Epithelial cell of prostate (primary cell): Measurements from ENCODE around the gene LIN7B.
"Not testable (repeated sequence)": the region's sequence is repeated elsewhere in the genome, so short reads cannot be mapped to it uniquely, and the experiment has no call there.

Experiments
- DNase-seq: peaks from one replicate; pipeline ENCODE4 v3.0.0-alpha.2; 2011; ENCODE audit warnings: low read depth, low spot score
- H3K27ac ChIP-seq: fragments of 450-650 bp; 2 replicates; pipeline ENCODE4 v1.5.1; 2017; ENCODE audit warnings: mild to moderate bottlenecking

The LIN7B gene, protein sequence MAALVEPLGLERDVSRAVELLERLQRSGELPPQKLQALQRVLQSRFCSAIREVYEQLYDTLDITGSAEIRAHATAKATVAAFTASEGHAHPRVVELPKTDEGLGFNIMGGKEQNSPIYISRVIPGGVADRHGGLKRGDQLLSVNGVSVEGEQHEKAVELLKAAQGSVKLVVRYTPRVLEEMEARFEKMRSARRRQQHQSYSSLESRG

DNA sequence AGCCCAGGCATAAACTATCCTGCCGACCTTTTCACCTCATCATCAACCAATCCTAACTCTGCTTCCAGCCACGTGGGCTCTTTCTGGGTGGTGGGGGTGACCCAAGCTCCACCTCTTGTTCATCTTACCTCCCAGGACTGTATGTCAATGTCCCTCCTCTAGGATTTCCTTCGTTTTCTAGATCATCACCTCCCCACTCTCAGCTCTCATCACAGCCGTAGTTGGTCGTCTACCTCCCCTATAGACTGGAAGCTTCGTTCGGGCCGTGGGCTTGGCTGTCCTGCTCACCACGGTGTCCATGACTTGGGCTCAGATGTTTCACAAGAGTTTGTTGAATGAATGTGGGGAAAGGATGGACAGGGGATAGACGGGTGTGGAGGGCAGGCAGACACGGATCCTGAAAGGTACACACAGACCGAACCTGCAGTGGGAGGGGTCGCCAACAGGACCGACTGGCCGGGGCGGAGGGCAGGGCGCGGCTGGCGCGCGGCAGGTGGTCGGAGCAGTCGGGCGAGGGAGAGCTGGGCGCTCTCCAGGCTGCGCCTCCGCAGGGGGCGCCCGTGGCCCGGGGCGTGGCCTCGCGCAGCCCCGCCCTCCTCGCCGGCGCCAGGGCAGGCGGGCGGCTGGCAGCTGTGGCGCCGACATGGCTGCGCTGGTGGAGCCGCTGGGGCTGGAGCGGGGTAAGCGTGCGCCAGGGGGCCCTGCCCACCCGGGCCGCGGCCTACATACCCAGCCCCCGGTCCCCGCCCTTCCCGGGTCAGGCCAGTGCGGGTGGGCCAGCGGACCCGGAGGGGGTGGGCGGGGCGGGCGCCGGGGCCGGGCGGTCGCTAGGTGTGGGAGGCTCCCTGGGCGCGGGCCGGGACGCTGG is at the start of gene LIN7B:
TSS of gene LIN7B (plus strand) at position 609 of the 868 bp plus-strand sequence. CDS start at position 644, 35 bp downstream.
- H3K27ac ChIP-seq, result no peak within 1 kb of the TSS
- DNase-seq, result no peak

DNA sequence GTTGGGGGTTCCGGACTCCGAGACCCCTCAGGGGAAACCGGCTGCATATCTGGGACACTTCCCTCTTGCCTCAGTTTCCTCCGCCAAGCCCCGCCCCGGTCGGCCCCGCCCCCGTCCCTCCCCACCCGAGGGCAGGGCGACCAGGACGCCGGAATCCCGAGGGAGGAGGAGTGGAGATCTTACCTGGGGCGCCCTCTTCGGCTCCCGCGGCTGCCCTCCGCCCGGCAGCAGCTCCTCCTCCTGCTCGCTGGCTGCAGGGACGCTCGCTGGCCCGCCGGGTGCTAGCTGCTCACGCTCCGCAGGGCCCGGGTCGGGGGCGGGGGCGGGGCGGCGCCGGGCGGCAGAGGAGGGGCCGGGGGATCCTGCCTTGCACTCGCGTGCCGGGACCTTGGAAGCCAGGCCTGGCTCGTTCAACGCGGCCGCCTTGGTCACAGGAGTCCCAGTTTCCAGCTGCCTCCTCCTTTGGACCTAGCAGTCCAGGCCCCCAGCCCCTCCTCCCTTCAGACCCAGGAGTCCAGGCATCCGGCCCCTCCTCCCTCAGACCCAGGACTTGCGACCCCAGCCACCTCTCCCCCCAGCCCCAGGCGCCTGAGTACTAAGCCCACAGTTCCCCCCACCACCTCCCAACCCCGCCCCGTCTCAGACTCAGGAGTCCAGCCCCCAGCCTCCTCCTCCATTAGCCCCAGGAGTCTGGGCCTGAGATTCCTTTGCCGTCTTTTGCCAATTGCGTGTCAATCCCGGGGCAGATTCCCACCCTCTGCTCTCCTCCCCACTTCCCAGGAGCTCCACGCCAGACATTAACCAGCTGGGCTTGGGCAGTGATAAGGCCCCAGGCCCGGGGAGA is 49.2 kb upstream of the LIN7B start, which contains the start of gene NTF4:
TSS of gene NTF4 (minus strand) at position 51 of the 844 bp plus-strand sequence. CDS start 2,821 bp downstream, outside the sequence.
- no peak for DNase-seq
- H3K27ac ChIP-seq, result peak within 1 kb of the TSS; percentile 92

DNA sequence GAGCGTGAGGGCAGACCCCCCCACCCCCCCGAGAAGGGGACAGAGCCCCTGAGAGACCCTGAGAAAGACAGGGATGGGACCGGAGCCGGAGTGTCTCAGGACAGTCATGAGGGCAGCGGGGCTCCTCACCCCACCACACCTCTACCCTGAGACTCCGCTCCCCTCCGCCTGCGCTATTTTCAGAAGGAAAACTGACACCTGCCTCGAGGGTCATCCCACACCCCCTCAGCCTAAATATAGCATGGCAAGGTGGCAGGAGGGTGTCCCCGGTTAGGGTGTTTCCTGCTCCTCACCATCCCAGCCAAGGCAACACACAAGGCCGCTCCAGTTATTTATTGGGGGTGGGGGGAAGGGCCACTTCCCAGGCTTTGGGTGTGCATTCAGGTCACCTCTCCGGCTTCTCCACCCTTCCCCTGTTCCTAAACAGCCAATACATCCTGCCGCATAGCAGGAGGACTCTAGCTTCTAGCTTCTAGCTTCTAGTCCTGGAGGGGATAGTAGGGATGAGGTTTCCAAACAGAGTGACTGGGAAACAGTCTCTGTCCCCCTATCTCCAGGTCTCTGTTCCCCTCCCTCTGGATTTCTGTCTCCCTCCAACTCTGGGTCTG is 48.2 kb upstream of the LIN7B start:
- no peak overlapping the region for H3K27ac ChIP-seq
- no peak for DNase-seq

DNA sequence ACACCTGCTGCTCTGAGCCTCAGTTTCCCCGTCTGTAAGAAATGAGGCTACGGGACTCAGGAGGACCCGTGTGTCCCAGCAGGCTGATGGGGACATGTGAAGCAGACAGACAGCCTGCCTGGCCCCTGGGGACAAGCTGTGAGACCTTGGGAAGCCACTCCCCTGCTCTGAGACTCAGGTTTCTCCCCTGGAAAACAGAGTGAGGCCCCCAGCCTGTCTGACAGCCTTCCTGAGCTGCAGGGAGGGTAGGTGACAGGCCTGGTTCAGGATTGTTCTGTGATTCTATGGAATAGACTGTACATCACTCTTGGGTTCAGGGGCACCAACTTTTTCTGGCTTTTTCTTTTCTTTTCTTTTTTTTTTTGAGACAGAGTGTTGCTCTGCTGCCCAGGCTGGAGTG is 46.6 kb upstream of the LIN7B start:
- no peak for DNase-seq

DNA sequence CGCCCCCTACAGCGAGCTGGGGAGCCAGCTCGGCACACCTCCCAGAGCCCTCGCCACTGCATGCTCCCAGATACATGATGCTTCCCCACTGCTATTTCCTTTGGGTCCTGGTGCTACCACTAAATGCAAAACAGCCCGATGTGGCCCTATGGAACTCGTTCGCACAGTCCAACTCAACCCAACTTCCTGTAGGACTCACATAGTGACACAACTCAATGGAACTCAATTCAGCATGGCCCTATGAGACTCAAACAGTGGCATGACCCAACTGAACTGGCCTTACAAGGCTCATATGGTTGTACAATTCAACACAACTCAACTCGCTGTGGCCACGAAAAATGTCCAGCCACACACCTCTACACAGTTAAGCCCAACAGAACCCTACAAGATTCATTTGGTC is 45.1 kb upstream of the LIN7B start:
- H3K27ac ChIP-seq, result no peak overlapping the region
- no peak for DNase-seq

More for the DNA sequence above, 46.6 kb upstream of the LIN7B start:
- no peak overlapping the region for H3K27ac ChIP-seq

DNA sequence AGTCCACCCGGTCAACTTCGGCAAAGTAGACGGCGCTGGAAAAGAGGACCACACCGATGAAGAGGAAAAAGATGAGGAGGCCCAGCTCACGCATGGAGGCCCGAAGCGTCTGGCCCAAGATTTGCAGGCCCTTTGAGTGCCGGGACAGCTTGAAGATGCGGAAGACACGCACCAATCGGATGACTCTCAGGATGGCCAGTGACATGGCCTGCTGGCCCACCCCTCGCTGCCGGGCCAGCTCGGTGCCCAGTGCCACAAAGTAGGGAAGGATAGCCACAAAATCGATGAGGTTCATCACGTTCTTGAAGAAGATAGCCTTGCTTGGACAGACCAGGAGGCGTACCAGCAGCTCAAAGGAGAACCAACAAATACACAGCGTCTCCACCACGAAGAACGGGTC is 43.8 kb upstream of the LIN7B start:
- H3K27ac ChIP-seq, result no peak overlapping the region
- no peak for DNase-seq

DNA sequence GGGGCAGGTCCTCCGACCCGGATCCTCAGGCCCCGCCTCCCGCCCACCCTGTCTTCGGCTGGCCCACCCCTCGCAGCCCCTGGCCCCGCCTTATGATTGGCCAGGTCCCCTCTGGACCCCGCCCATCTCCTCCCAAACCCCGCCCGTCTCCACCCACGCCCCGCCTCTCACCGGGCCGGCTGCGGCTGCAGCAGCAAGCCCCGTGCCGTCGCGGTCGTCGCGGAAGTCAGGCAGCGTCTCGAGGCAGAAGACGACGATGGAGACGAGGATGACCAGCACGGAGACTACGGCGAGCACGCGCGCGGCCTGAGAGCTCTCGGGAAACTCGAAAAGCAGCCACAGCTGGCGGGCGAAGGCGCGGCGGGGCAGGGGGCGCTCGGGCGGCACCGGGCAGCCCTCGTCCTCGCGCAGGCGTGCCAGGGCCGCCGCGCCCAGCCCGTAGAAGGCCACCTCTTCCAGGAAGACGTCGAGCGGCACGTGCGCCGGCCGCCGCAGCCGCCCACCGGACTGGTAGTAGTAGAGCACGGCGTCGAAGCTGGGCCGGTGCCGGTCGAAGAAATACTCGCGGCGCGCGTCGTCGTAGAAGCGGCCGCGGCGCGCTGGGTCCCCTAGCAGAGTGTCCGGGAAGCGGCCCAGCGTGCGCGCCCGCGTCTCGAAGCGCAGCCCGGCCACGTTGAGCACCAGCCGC is 42.2 kb upstream of the LIN7B start:
- no peak overlapping the region for H3K27ac ChIP-seq
- DNase-seq, result no peak

DNA sequence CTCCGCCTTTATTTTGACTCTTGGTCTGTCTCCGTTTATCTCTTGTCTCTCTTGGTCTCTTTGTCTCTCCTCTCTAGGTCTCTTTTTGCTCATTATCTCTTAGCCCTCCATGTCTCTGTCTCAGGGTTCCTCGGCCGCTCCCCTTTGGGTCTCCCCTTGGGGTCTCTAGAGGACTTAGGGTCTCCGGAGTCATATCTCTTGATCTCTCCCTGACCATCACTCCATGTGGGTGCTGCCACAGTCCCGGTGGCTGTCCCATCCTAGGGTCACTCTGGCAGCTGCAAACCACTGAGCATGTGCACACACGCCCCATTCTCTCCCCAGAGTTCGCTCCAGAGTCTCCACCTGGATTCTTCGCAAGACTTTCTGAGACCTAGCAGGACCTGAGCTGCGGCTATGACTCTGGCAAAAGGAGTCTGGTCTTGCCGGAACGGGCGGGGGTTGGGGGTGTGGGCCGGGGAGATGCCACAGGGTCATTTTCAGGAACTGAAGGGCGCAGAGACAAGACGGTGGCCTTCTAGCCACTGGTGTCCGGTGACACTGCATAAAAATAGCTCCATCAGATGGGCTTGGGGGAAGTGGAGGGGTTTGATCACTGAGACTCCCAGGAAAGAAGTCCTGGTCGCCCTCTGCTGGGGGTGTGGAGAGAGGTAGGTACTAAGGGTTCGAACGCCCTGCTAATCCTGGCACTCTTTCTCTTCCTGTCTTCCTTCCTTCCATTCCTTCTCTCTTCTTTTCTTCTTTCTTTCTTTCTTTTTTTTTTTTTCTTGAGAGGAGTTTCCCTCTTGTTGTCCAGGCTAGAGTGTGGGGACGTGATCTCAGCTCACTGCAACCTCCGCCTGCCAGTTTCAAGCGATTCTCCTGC is 40.4 kb upstream of the LIN7B start:
- no peak overlapping the region for H3K27ac ChIP-seq
- DNase-seq, result no peak

DNA sequence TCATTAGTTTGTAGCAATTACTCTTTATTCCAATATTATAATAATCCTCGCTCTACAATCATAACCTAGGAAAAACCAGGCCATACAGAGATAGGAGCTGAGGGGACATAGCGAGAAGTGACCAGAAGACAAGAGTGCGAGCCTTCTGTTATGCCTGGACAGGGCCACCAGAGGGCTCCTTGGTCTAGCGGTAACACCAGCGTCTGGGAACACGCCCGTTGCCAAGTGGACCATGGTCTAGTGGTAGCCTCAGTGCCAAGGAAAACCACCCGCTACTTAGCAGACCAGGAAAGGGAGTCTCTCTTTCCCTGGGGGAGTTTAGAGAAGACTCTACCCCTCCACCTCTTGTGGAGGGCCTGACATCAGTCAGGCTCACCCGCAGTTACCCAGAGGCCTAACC is 39.3 kb upstream of the LIN7B start:
- not testable (repeated sequence) for H3K27ac ChIP-seq, DNase-seq

DNA sequence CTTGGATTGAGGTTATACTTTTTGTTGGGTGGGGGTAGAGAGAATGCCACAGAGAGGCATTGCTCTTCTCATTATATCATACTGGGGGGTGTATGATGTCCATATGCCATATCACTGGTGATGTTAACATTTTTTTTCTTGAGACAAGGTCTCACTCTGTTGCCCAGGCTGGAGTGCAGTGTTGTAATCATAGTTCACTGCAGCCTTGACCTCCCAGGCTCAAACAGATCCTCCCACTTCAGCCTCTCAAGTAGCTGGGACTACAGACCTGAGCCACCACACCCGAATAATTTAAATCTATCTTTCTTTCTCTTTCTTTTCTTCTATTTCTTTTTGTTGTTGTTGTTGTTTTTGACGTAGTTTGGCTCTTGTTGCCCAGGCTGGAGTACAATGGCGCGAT is 33.8 kb upstream of the LIN7B start:
- DNase-seq, result no peak

DNA sequence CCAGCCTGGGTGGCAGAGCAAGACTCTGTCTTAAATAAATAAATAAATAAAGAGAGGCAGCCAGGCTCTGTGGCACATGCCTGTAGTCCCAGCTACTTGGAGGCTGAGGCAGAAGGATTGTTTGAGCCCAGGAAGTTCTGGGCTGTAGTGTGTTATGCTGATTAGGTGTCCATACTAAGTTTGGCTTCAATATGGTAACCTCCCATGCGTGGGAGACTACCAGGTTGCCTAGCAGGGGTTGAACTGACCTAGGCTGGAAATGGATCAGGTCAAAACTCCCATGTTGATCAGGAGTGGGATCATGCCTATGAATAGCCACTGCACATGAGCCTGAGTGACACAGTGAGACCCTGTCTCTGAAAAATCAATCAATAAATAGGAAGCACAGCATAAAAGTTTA is 32.9 kb upstream of the LIN7B start:
- no peak overlapping the region for H3K27ac ChIP-seq
- no peak for DNase-seq

More for the DNA sequence above, 33.8 kb upstream of the LIN7B start:
- H3K27ac ChIP-seq, result no peak overlapping the region

DNA sequence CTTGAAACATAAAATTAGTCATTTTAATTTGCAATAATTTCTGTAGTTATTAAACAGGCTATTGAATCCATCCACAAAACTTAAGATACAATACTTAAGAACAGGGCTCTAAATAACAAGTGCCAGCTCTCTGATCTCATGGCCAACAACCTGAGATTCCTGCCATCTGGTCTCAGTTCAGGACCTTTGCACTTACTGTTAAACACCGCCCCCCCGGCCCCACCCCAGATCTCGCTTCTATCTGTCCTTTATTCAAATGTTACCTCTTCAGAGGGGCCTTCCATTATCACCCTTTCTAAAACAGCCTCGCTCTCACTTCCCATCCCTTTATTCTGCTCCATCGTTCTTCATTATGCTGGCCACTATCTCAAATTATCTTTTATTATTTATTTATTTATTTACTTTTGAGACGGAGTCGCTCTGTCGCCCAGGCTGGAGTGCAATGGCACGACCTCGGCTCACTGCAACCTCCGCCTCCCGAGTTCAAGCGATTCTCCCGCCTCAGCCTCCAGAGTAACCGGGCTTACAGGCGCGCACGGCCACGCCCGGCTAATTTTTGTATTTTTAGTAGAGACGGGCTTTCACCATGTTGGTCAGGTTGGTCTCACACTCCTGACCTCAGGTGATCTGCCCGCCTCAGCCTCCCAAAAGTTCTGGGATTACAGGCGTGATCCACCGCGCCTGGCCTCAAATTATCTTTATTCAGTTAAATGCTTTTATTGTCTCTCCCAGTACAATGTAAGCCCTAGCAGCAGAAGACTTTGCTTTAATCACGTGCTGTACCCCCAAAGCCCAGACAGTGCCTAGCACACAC is 29.8 kb upstream of the LIN7B start:
- DNase-seq, result no peak
- H3K27ac ChIP-seq, result peak overlapping the region; percentile 69

DNA sequence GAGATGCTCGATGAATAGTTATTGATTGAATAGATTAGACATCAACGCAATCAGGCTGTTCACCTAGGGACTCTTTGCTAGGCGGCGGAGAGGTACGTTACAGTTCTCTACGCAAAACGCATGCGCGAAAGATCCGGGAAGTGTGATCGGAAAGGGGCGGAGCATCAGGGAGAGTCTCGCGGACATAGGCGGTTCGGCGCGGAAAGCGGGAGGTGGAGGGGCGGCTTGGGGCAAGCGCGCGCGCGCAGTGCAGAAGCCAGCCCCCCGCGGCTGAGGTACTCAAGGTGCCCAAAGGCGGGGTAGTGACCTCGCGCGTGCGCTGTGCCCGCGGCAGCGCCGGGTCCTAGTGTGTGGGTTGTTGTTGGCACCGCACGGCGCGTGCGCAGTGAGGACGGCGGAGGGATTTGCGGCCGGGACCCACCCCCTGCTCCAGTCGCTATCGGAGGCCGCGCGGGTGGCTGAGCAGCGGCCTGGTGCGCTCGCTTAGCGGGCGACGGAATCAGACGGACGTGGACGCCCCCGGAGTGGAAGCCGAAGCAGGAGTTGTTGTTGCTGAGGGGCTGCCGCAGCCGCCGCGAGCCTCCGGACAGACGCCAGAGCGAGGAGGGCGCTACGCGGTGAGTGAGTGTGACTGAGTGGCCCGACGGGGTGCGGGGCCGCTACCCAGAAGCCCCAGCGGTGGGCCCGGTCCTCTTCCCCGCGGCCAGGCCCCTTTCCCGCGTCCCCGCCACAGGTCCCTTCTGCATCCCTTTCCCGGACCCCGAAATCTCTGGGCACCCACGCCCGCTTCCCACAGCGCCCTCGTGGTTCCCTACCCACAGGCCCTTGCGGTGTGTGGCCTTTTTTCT is 28.9 kb upstream of the LIN7B start, which contains the start of gene SNRNP70:
TSS of gene SNRNP70 (plus strand) at position 432 of the 848 bp plus-strand sequence. CDS start 964 bp downstream, outside the sequence.
- peak; percentile 96 for DNase-seq

DNA sequence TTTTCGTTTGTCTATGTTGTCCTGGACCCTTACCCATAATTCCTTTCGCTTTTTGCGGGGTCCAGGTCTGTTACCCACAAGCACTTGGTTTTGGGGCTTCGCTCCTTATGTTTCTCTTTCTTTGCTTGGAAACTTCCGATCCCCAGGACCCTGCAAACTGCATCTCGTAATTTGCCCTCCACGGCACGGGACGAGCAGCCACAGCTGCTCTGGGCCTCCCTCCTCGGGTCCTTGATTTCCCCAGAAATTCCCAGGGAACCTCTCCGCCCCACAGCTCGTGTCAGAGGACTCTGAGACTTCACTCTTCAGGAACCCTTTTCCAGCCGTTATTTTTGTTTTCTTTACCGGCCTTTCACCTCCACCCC is 28.3 kb upstream of the LIN7B start:
- DNase-seq, result no peak
- peak overlapping the region; percentile 69 for H3K27ac ChIP-seq

More for the DNA sequence above, 28.9 kb upstream of the LIN7B start, which contains the start of gene SNRNP70:
- peak within 1 kb of the TSS; percentile 69 for H3K27ac ChIP-seq

DNA sequence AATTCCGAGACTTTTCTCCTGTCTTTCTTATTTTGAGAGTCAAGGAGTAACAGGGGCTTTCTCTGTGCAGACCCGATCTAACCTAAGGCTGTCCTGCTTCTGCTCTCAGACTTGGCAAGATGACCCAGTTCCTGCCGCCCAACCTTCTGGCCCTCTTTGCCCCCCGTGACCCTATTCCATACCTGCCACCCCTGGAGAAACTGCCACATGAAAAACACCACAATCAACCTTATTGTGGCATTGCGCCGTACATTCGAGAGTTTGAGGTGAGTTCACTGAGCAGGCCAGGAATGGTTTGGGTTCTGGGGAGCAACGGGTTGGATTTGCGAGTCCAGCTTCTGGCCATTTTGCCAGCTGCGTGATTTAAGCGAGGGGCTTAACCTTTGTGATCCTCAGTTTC is 27.9 kb upstream of the LIN7B start:
- DNase-seq, result no peak
- no peak overlapping the region for H3K27ac ChIP-seq

DNA sequence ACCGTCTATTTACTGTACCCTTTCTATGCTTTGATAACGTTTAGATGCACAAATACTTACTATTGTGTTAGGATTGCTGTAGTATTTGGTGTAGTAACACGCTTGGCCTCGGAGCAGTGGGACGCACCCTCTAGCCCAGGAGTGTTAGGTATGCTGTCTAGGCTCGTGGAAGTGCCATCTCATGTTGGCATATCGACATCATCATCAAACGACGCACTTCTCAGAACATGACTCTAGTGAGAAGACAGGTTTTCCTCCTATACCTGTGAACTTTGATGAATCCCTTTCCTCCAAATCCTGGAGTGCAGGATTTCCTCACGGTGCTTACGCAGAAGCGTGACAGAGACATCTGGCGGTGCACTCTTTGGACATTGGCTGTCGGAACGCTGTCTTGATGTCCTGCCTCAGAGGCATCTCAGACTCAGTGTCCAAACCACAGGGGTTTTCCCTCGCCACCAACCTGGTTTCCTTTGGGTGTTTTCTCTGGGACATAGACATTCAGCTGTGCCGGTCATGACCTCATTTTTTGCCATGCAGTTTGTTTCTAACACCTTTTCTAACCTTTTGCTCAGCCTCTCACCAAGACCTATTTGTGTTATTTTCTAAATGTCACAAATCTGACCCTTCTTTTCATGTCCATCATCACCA is 22.7 kb upstream of the LIN7B start:
- H3K27ac ChIP-seq, result no peak overlapping the region
- DNase-seq, result no peak
